ENCODE data around the gene CLCA4. TPM values are rescaled to one million over a fixed set of nuclear protein-coding genes. Genes with fewer than 3 reads are reported as not detected.

CLCA4 gene, protein sequence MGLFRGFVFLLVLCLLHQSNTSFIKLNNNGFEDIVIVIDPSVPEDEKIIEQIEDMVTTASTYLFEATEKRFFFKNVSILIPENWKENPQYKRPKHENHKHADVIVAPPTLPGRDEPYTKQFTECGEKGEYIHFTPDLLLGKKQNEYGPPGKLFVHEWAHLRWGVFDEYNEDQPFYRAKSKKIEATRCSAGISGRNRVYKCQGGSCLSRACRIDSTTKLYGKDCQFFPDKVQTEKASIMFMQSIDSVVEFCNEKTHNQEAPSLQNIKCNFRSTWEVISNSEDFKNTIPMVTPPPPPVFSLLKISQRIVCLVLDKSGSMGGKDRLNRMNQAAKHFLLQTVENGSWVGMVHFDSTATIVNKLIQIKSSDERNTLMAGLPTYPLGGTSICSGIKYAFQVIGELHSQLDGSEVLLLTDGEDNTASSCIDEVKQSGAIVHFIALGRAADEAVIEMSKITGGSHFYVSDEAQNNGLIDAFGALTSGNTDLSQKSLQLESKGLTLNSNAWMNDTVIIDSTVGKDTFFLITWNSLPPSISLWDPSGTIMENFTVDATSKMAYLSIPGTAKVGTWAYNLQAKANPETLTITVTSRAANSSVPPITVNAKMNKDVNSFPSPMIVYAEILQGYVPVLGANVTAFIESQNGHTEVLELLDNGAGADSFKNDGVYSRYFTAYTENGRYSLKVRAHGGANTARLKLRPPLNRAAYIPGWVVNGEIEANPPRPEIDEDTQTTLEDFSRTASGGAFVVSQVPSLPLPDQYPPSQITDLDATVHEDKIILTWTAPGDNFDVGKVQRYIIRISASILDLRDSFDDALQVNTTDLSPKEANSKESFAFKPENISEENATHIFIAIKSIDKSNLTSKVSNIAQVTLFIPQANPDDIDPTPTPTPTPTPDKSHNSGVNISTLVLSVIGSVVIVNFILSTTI
- not detected in 2 replicates for total RNA-seq

DNA sequence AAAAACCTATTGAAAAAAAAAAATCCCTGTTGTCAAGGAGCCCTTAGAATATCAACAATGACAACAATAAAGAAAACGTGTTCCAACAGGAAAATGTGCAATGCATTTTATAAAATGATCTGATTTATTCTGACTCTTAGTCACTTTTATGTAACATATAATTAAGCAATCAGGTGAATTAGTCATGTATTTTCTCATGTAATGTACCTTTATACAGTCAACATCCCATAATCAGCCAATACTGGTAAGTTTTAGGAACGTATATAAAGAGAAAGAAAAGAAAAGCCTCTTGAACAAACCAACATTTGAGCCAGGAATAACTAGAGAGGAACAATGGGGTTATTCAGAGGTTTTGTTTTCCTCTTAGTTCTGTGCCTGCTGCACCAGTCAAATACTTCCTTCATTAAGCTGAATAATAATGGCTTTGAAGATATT lies at the start of gene CLCA4:
CLCA4 (plus strand) TSS at position 292 of the 435 bp plus-strand sequence; CDS start at position 334, 42 bp downstream.

Other genes with a start within 250 kb of the CLCA4 start
- gene ODF2L, start 150.8 kb upstream of the CLCA4 start, total RNA-seq: 14.2 and 15.8 TPM in 2 replicates
- 0.14 and 0.18 TPM in 2 replicates for gene CLCA2, start 122.9 kb upstream of the CLCA4 start, total RNA-seq
- gene CLCA1, start 78.2 kb upstream of the CLCA4 start, total RNA-seq: under 0.01 TPM in 1 of 2 replicates, not detected in the other
- gene SH3GLB1, start 157.5 kb downstream of the CLCA4 start, total RNA-seq: 26.0 and 36.9 TPM in 2 replicates

Data from smooth muscle cell of bladder (primary cell).